Endothelial cell of umbilical vein (primary cell): ENCODE measurements around the gene SFSWAP. TPM values are rescaled to one million over a fixed set of nuclear protein-coding genes. Genes with fewer than 3 reads are reported as not detected.

ENCODE experiments used
- BruUV-seq: library from RNA; stranded (reverse); fragments of 400-500 nt; replicated peaks from 2 replicates; lab custom pipeline; 2021; lab: Mats Ljungman, UMichigan
- CTCF ChIA-PET: fragments of 300-600, 350-600 bp; sonication (Branson Sonifier 250); formaldehyde crosslinking; loops from one replicate; lab custom pipeline; 2021; ENCODE audit warnings: antibody characterized with exemption, inconsistent platforms; lab: Charles Lee
- POLR2A ChIA-PET: fragments of 300-600, 350-600 bp; sonication (Branson Sonifier 250); formaldehyde crosslinking; loops from one replicate; lab custom pipeline; 2021; ENCODE audit warnings: antibody characterized with exemption, inconsistent platforms; lab: Charles Lee
- DNase-seq: peaks from one replicate; pipeline ENCODE4 v3.0.0-alpha.2; 2011; ENCODE audit warnings: low read depth, low spot score
- FAIRE-seq: peaks from 2 replicates; lab custom pipeline; 2011; peaks lifted over from hg19 to GRCh38; lab: Jason Lieb, UNC
- H2AFZ ChIP-seq: 2 replicates; pipeline ENCODE4 v1.6.0; 2012; ENCODE audit warnings: low read depth, low read length, control low read depth, inconsistent platforms
- H3K27ac ChIP-seq: 2 replicates; pipeline ENCODE4 v1.5.1; 2011; ENCODE audit warnings: low read depth, mild to moderate bottlenecking, control low read depth, low read length, moderate library complexity; ENCODE audit not compliant: insufficient read depth
- H3K27me3 ChIP-seq, 2 experiments: 2 replicates each; pipeline versions ENCODE4 v1.6.0 to v1.6.1; 2011; ENCODE audit warnings: low read length in 2 of 2, mixed read lengths in 1 of 2; ENCODE audit not compliant: control insufficient read depth in 2 of 2, insufficient read depth in 2 of 2
- H3K36me3 ChIP-seq, 2 experiments: 2 replicates in 1 of 2; 3 replicates in 1 of 2; pipeline ENCODE4 v1.5.1; 2011; ENCODE audit warnings: low read length in 2 of 2, mild to moderate bottlenecking in 1 of 2, moderate library complexity in 1 of 2; ENCODE audit not compliant: control insufficient read depth in 2 of 2, insufficient read depth in 2 of 2; ENCODE audit errors: extremely low read depth in 1 of 2
- H3K4me1 ChIP-seq: 3 replicates; pipeline ENCODE4 v1.5.1; 2011; ENCODE audit warnings: mild to moderate bottlenecking, low read length; ENCODE audit not compliant: control insufficient read depth, insufficient read depth; ENCODE audit errors: extremely low read depth
- H3K4me2 ChIP-seq: 2 replicates; pipeline ENCODE4 v1.6.1; 2011; ENCODE audit warnings: low read length, control low read depth, mixed read lengths; ENCODE audit not compliant: insufficient read depth
- H3K4me3 ChIP-seq, 3 experiments: fragments of 200-600 bp in 1 of 3; sonication (generic), shearing (Covaris generic) in 1 of 3; replicated peaks in 1 of 3; 2 replicates each; pipeline ENCODE4 v1.5.1; 2011 to 2016; ENCODE audit warnings: control low read depth in 3 of 3, low read length in 3 of 3, mild to moderate bottlenecking in 2 of 3, inconsistent platforms in 1 of 3, low read depth in 1 of 3, moderate library complexity in 1 of 3; ENCODE audit not compliant: insufficient read depth in 1 of 3
- H3K79me2 ChIP-seq: 2 replicates; pipeline ENCODE4 v1.6.0; 2012; ENCODE audit warnings: low read length, inconsistent platforms; ENCODE audit not compliant: control insufficient read depth, insufficient read depth
- H3K9ac ChIP-seq: replicated peaks from 2 replicates; pipeline ENCODE3; 2011; ENCODE audit warnings: low read length, control low read depth; ENCODE audit not compliant: insufficient read depth; ENCODE audit errors: extremely low read depth
- H3K9me1 ChIP-seq: replicated peaks from 3 replicates; pipeline ENCODE4 v1.6.0; 2011; ENCODE audit warnings: mild to moderate bottlenecking, low read length; ENCODE audit not compliant: control insufficient read depth, insufficient read depth; ENCODE audit errors: extremely low read depth
- H3K9me3 ChIP-seq: replicated peaks from 2 replicates; pipeline ENCODE4 v1.5.1; 2012; ENCODE audit warnings: low read length, inconsistent platforms; ENCODE audit not compliant: control insufficient read depth, insufficient read depth
- H4K20me1 ChIP-seq: replicated peaks from 2 replicates; pipeline ENCODE3; 2011; ENCODE audit warnings: mild to moderate bottlenecking, low read length; ENCODE audit not compliant: control insufficient read depth, insufficient read depth; ENCODE audit errors: extremely low read depth
- CTCF ChIP-seq, 2 donors: IDR thresholded peaks; 1 replicate in 1 of 2; 2 replicates in 1 of 2; pipeline ENCODE4 v1.5.1; 2011; ENCODE audit warnings: low read length in 2 of 2, mild to moderate bottlenecking in 2 of 2, moderate library complexity in 2 of 2, control low read depth in 1 of 2, inconsistent platforms in 1 of 2, low read depth in 1 of 2; ENCODE audit not compliant: insufficient read depth in 1 of 2; ENCODE audit errors: extremely low read depth in 1 of 2
- EZH2 ChIP-seq: IDR thresholded peaks from 2 replicates; pipeline ENCODE4 v1.6.1; 2012; ENCODE audit warnings: borderline replicate concordance, low read depth, mild to moderate bottlenecking, moderate library complexity, low read length, inconsistent platforms; ENCODE audit not compliant: severe bottlenecking
- FOS ChIP-seq: IDR thresholded peaks from 2 replicates; pipeline ENCODE4 v1.6.1; 2011; ENCODE audit warnings: mild to moderate bottlenecking, low read length, moderate library complexity, borderline replicate concordance; ENCODE audit not compliant: insufficient read depth
- GATA2 ChIP-seq: IDR thresholded peaks from 2 replicates; pipeline ENCODE4 v1.7.0; 2011; ENCODE audit warnings: low read depth, mild to moderate bottlenecking, moderate library complexity, mixed read lengths, low read length; ENCODE audit not compliant: insufficient read length, insufficient read depth
- JUN ChIP-seq: IDR thresholded peaks from 2 replicates; pipeline ENCODE4 v1.6.1; 2011; ENCODE audit warnings: borderline replicate concordance, low read depth; ENCODE audit not compliant: insufficient read length, insufficient read depth
- MYC ChIP-seq: IDR thresholded peaks from one replicate; pipeline ENCODE4 v1.6.1; 2011; ENCODE audit warnings: mild to moderate bottlenecking, low read depth, low read length
- POLR2A ChIP-seq: IDR thresholded peaks from 2 replicates; pipeline ENCODE4 v1.6.1; 2012; ENCODE audit warnings: low read depth, mild to moderate bottlenecking, control low read depth, low read length
- POLR2AphosphoS5 ChIP-seq: IDR thresholded peaks from 2 replicates; pipeline ENCODE4 v1.6.1; 2012; ENCODE audit warnings: low read depth, mild to moderate bottlenecking, control low read depth, low read length, moderate library complexity; ENCODE audit not compliant: insufficient read depth
- dilution Hi-C: fragments of 300-500 bp; cut with MboI; formaldehyde crosslinking; loops from one replicate; pipeline ENCODE4 v1.15.0; 2019; ENCODE audit warnings: low sequenced_read_pairs; ENCODE audit not compliant: extremely low pct_ligation_motif_present
- intact Hi-C: fragments of 100-400 bp; cut with micrococcal nuclease; formaldehyde crosslinking; loops from one replicate; pipeline ENCODE4 v1.10.0; 2022
- polyA plus RNA-seq, 4 experiments: library from polyadenylated mRNA; depleted of rRNA in 3 of 4; stranded (reverse) in 3 of 4; unstranded in 1 of 4; fragments of >200 nt; gene quantifications; 2 replicates each; pipeline versions ENCODE4 v1.2.1 to v1.2.3, GENCODE V29; 2011 to 2012; ENCODE audit warnings: missing spikeins in 1 of 4
- total RNA-seq: library from RNA; stranded (reverse); gene quantifications from 2 replicates; pipeline ENCODE4 v1.2.3, GENCODE V29; 2021
- TF ChIP-seq, protein P1 (sequence below): IDR thresholded peaks from 2 replicates; pipeline ENCODE4 v1.6.1; 2011; ENCODE audit not compliant: insufficient read depth, insufficient read length

SFSWAP gene
- total and polyA plus RNA-seq, 2 donors (not counting 3 experiments of a cell fraction or from before 2014, with no cell fraction given), result 38.1 to 53.3 TPM

DNA sequence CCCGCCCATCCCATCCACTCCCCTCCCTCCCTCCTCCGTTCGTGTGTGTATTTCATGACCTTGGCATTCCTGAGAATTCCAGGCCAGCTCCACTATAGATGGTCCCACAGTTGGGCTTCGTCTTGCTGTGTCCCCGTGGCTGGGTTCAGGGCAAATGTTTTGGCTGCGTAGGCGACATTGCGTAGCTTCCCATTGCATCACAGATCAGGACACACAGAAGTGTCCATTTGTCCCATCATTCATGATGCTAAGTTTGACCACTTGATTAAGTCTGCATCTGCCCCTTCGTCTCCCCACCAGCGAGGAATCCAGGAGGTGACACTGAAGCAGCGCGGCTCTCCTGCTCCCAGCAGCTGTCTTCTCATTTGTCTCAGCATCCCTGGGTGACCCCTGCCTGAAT is 78.7 kb downstream of the SFSWAP start:
- BruUV-seq, result no TSS peak

More for the DNA sequence above, 78.7 kb downstream of the SFSWAP start:
- DNase-seq, result no peak
- Histone ChIP-seq H3K4me2 (no peak overlapping the region), H4K20me1 (no peaks in the 10 kb centered on the region), H2AFZ (no peak overlapping the region), H3K27me3 (no peaks in the 10 kb centered on the region), H3K4me3 (no peak overlapping the region), H3K36me3 (peaks cover 5 to 25% of the 10 kb centered on the region in 2 experiments), H3K9me3 (no peaks in the 10 kb centered on the region), H3K9me1 (no peaks in the 10 kb centered on the region), H3K9ac (no peak overlapping the region), H3K79me2 (no peaks in the 10 kb centered on the region), H3K4me1 (no peaks in the 10 kb centered on the region), H3K27ac (no peak overlapping the region)
- FAIRE-seq, result no peak
- dilution Hi-C loops (no loop called here), intact Hi-C loops (no loop called here)
- POLR2A ChIA-PET, result no interaction called here
- TF ChIP-seq FOS, result no peak
- no peak for TF ChIP-seq GATA2
- TF ChIP-seq CTCF (IDR thresholded peaks at IDR 0.05; ENCODE audit: extremely low read depth in 1 of 2, insufficient read depth in 1 of 2, low read depth in 1 of 2, low read length in 2 of 2), result no peak
- TF ChIP-seq, protein P1, sequence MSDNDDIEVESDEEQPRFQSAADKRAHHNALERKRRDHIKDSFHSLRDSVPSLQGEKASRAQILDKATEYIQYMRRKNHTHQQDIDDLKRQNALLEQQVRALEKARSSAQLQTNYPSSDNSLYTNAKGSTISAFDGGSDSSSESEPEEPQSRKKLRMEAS, result no peak
- no peak for TF ChIP-seq POLR2A
- TF ChIP-seq POLR2AphosphoS5, result no peak
- no peak for TF ChIP-seq EZH2
- TF ChIP-seq JUN, result no peak
- no peak for TF ChIP-seq MYC
- CTCF ChIA-PET, result interaction anchor here (1.4 kb wide), 1 partner anchor 28 kb away, joined by 5 read pairs; no protein-coding TSS in a partner anchor
